ENCODE results near the gene MRPL2. TPM values are rescaled to one million over a fixed set of nuclear protein-coding genes. Genes with fewer than 3 reads are reported as not detected.
"Not testable (repeated sequence)": the region's sequence is repeated elsewhere in the genome, so short reads cannot be mapped to it uniquely, and the experiment has no call there.

Gene MRPL2
- total RNA-seq, 2 donors from 2014 or later = 19.1 to 52.3 TPM

GRCh38 chr6:43047998-43048397, 11.2 kb downstream of the MRPL2 start:
- TF ChIP-seq POLR2A (IDR thresholded peaks at IDR 0.05) = no peak
- no peak for TF ChIP-seq POLR2AphosphoS5 (IDR thresholded peaks at IDR 0.05)
- no peak for TF ChIP-seq CTCF (IDR thresholded peaks at IDR 0.05)
- Histone ChIP-seq H3K4me1 (replicated peaks) (peaks cover 7% of the 10 kb centered on the region), H3K27me3 (replicated peaks; ENCODE audit: insufficient read depth) (no peaks in the 10 kb centered on the region), H3K9me3 (no peaks in the 10 kb centered on the region), H3K36me3 (peaks cover 0 to 5% of the 10 kb centered on the region in 2 donors), H3K4me3 (no peak overlapping the region), H3K27ac (no peak overlapping the region)
- intact Hi-C loops (cut with DNase I) = no loop called here
- 86% methylated on average over 7 of the region's 7 CpGs for WGBS
- DNase-seq (ENCODE audit: low spot score) = no peak

- 91% methylated on average over 11 of the region's 11 CpGs for WGBS
- TF ChIP-seq POLR2AphosphoS5 (IDR thresholded peaks at IDR 0.05) = no peak
- no peak for TF ChIP-seq CTCF (IDR thresholded peaks at IDR 0.05)
- TF ChIP-seq POLR2A (IDR thresholded peaks at IDR 0.05) = no peak
- Histone ChIP-seq H3K9me3 (no peaks in the 10 kb centered on the region), H3K4me3 (no peak overlapping the region), H3K4me1 (replicated peaks) (no peaks in the 10 kb centered on the region), H3K36me3 (peaks cover 7 to 8% of the 10 kb centered on the region in 2 donors), H3K27ac (no peak overlapping the region), H3K27me3 (replicated peaks; ENCODE audit: insufficient read depth) (no peaks in the 10 kb centered on the region)
- intact Hi-C loops (cut with DNase I) = no loop called here
- no peak for DNase-seq (ENCODE audit: low spot score)
These were observed 13.8 kb downstream of the MRPL2 start for GRCh38 chr6:43045371-43045930.

GRCh38 chr6:43043310-43043709, 15.9 kb downstream of the MRPL2 start:
- Histone ChIP-seq H3K4me3 (no peak overlapping the region), H3K27me3 (replicated peaks; ENCODE audit: insufficient read depth) (no peaks in the 10 kb centered on the region), H3K36me3 (peaks cover 7 to 14% of the 10 kb centered on the region in 2 donors), H3K9me3 (no peaks in the 10 kb centered on the region), H3K4me1 (replicated peaks) (no peaks in the 10 kb centered on the region), H3K27ac (no peak overlapping the region)
- no peak for DNase-seq (ENCODE audit: low spot score)
- intact Hi-C loops (cut with DNase I) = no loop called here
- WGBS = 83% methylated on average over 9 of the region's 9 CpGs
- no peak for TF ChIP-seq CTCF (IDR thresholded peaks at IDR 0.05)
- TF ChIP-seq POLR2A (IDR thresholded peaks at IDR 0.05) = no peak
- TF ChIP-seq POLR2AphosphoS5 (IDR thresholded peaks at IDR 0.05) = no peak

- H3K9me3 ChIP-seq; H3K27ac ChIP-seq; H3K27me3 ChIP-seq (replicated peaks; ENCODE audit: insufficient read depth); H3K4me3 ChIP-seq; H3K4me1 ChIP-seq (replicated peaks); DNase-seq (ENCODE audit: low spot score); intact Hi-C loops (cut with DNase I): not testable (repeated sequence)
- H3K36me3 ChIP-seq = peaks cover 7 to 14% of the 10 kb centered on the region in 2 donors
- WGBS = 94% methylated on average over 8 of the region's 8 CpGs
These were observed 17.8 kb downstream of the MRPL2 start for GRCh38 chr6:43041475-43041874.

GRCh38 chr6:43040542-43041257, 18.5 kb downstream of the MRPL2 start:
- H3K27ac ChIP-seq = no peak overlapping the region
- peaks cover 7 to 14% of the 10 kb centered on the region in 2 donors for H3K36me3 ChIP-seq
- no peak overlapping the region for H3K4me3 ChIP-seq
- H3K4me1 ChIP-seq (replicated peaks) = no peaks in the 10 kb centered on the region
- intact Hi-C loops (cut with DNase I) = no loop called here
- WGBS = 95% methylated on average over 18 of the region's 18 CpGs
- no peak for TF ChIP-seq POLR2AphosphoS5 (IDR thresholded peaks at IDR 0.05)
- TF ChIP-seq POLR2A (IDR thresholded peaks at IDR 0.05) = no peak
- TF ChIP-seq CTCF (IDR thresholded peaks at IDR 0.05) = no peak
- no peaks in the 10 kb centered on the region for H3K27me3 ChIP-seq (replicated peaks; ENCODE audit: insufficient read depth)
- DNase-seq (ENCODE audit: low spot score) = no peak
- H3K9me3 ChIP-seq = no peaks in the 10 kb centered on the region

All from prostate gland (tissue), 2 donors.